ENCODE data around the gene NLRP1. TPM values are rescaled to one million over a fixed set of nuclear protein-coding genes. Genes with fewer than 3 reads are reported as not detected.

The NLRP1 gene
- polyA plus RNA-seq, 1 donor, result 67.6 TPM

- DNase-seq, result no peak
Measured at GRCh38 chr17:5468075-5468473, 116.2 kb downstream of the NLRP1 start.

- DNase-seq, result no peak
Measured at GRCh38 chr17:5467416-5467815, 116.9 kb downstream of the NLRP1 start.

DNA sequence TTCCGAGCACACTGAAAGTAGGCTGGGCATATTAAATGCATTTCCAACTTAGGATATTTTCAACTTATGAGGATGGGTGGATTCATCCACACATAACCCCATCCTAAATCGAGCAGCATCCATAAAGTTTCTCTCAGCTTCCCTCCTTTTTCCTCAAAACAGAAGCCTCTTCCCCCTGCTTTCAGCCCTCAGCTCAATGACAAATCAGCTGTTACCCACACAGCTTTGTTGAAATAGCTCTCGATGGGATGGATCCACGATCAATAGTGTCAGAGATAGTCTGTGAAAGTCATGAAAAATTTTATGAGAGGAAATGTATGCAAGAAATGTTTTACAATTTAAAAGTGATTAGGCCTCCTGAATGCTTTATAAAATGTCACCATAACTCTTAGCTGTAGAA is 118.0 kb downstream of the NLRP1 start:
- no peak for DNase-seq

DNA sequence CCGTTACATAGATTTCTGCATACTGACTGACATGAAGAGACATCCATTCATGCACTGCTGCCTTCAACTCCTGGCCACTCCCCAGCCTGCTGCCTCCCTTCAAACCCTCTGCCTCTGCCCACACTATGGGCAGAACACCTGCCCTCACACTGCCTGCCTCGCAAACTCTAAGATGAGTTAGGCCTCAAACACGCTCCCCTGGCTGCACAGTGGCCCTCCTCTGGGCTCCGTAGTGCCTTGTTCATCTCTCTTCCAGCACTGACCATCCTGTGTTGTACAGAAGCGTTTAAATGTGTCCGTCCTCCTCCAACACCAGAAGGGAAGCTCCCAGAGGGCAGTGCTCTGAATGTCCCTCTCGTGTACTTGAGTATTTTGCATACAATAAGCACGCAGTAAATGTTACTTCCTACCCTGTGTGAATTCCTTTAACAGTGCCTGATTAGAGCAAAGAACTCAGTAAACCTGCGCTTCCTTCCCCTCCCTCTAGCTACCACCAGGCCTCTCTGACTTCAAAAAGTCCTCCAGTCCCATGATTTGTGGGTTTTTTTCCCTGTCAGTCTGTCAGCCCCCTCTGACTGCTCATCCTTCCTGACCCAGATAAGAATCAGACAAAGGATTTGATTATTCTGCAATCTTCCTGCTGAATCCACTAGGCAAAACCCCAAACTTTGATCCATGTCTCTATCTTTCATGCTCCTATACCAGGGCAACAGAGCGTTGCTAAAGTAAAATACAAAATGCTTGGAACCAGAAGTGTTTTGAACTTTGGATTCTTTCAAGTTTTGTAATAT is 119.4 kb downstream of the NLRP1 start:
- no peak for DNase-seq

Other genes starting within 250 kb of the NLRP1 start
- 50.6 TPM for gene NUP88, start 164.8 kb downstream of the NLRP1 start, polyA plus RNA-seq (ENCODE audit: insufficient read length)
- 52.3 TPM for gene RPAIN, start 164.3 kb downstream of the NLRP1 start, polyA plus RNA-seq (ENCODE audit: insufficient read length)
- 111 TPM for gene C1QBP, start 145.4 kb downstream of the NLRP1 start, polyA plus RNA-seq (ENCODE audit: insufficient read length)
- 13.6 TPM for gene DHX33, start 115.5 kb downstream of the NLRP1 start, polyA plus RNA-seq (ENCODE audit: insufficient read length)
- 43.8 TPM for gene DERL2, start 98.3 kb downstream of the NLRP1 start, polyA plus RNA-seq (ENCODE audit: insufficient read length)
- 23.4 TPM for gene MIS12, start 97.9 kb downstream of the NLRP1 start, polyA plus RNA-seq (ENCODE audit: insufficient read length)